Measurements from ENCODE around the gene SLC2A5.
"Not testable (repeated sequence)": the region's sequence is repeated elsewhere in the genome, so short reads cannot be mapped to it uniquely, and the experiment has no call there.

The SLC2A5 gene

DNA sequence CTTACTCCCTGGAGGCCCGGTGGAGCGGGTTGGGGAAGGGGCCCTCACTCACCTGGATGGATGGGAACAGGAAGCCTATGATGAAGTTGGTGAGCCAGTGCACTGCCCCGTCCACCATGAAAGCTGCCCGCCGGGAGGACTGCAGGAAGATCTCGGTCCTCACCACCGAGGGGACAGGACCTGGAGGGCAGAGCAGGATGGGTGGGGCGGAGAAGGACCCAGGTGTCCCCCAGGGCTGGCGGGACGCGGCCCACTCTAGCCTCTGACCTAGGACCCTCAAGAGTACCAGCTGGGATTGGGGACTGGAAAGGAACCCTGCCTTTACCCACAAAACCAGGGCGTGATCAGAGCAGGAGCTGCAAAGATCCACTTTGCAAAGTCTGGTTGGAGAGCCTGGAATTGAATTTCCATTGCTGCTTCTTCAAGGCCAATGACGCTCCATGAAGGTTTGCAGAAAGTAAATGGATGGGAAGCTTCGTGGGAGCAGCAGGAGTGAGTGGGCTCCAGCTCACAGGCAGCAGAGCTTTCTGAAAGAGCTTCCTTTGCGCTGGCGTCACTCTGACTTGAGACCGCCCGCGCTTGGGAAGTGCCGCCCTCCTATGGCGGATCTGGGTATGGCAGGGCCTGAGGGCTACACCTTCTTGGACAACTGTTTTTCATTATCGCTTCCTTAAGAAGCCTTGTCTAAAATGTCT lies 64.6 kb downstream of the SLC2A5 start:
- DNase-seq (ENCODE audit: low read depth): no peak

DNA sequence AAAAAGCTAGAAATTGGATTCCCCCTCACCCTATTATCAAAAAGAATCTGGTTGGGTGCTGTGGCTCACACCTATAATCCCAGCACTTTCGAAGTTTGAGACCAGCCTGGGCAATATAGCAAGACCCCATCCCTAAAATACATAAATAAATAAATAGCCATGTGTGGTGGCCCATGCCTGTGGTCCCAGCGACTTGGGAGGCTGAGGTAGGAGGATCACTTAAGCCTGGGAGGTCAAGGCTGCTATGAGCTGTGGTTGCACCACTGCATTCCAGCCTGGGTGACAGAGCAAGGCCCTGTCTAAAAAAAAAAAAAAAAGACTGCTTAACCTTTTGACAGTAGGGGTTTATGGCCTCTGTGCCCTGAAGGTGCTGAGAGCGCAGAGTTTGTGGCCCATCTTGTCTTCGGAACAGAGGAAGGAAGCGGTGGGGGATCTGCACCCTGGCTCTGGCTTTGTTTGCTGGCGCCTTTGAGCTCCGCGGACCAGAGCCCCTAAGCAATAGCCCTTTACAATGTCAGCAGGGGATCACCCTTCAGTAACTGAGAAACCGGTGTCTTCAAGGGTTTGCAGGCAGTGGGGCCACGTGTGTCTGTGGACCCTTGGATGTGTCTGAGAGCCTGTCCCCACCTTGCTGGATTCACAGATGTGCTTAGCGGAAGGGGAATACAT lies 65.3 kb downstream of the SLC2A5 start:
- no peak for DNase-seq (ENCODE audit: low read depth)

DNA sequence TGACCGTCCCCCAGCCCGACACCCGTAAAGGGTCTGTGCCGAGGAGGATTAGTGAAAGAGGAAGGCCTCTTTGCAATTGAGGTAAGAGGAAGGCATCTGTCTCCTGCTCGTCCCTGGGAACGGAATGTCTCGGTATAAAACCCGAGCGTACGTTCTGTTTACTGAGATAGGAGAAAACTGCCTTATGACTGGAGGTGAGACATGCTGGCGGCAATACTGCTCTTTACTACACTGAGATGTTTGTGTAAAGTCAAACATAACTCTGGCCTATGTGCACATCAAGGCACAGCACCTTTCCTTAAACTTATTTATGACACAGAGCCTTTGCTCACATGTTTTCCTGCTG lies 67.2 kb downstream of the SLC2A5 start:
- DNase-seq (ENCODE audit: low read depth): not testable (repeated sequence)

DNA sequence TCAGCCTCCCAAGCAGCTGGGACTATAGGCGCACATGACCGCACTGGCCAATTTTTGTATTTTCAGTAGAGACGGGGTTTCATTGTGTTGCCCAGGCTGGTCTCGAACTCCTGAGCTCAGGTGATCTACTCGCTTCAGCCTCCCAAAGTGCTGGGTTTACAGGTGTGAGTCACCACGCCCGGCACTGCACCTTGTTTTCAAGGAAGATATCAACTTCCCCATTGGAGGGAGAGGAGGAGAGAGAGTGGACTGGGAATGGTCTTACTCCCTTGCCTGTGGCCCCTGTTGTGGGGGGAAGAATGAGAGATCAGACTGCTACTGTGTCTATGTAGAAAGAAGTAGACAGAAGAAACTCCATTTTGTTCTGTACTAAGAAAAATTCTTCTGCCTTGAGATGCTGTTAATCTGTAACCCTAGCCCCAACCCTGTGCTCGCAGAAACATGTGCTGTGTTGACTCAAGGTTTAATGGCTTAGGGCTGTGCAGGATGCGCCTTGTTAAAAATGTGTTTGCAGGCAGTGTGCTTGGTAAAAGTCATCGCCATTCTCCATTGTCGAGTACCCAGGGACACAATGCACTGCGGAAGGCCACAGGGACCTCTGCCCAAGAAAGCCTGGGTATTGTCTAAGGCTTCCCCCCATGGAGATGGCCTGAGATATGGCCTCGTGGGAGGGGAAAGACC lies 67.8 kb downstream of the SLC2A5 start:
- not testable (repeated sequence) for DNase-seq (ENCODE audit: low read depth)

- DNase-seq (ENCODE audit: low read depth): not testable (repeated sequence)
Observed at GRCh38 chr1:8993962-8994675, 75.3 kb downstream of the SLC2A5 start.

DNA sequence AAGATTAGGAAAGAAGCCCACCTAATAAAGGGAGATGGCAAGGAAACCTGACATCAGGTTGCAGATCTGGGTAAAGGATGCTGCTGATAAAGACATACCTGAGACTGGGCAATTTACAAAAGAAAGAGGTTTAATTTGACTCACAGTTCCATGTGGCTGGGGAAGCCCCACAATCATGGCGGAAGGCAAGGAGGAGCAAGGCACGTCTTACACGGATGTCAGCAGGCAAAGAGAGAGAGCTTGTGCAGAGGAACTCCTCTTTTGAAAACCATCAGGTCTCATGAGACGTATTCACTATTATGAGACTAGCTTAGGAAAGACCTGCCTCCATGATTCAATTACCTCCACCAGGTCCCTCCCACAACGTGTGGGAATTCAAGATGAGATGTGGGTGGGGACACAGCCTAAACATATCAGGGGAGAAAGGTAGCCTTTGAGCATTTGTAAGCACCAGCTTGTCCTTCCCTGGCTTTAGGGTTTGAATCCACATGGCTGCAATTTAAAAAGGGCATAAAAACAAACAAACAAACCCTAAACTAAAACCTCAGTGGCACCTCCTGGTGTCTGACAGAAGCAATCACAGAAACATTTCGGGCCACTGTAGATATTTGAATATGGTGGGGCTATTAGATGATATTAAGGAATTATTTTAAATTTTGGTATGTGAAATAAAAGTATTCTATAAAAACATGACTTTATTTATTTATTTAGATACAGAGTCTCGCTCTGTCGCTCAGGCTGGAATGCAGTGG lies 76.3 kb downstream of the SLC2A5 start:
- no peak for DNase-seq (ENCODE audit: low read depth)

GRCh38 chr1:8989821-8990220 lies 79.6 kb downstream of the SLC2A5 start:
- DNase-seq (ENCODE audit: low read depth): no peak

GRCh38 chr1:8989061-8989460 lies 80.4 kb downstream of the SLC2A5 start:
- no peak for DNase-seq (ENCODE audit: low read depth)

DNA sequence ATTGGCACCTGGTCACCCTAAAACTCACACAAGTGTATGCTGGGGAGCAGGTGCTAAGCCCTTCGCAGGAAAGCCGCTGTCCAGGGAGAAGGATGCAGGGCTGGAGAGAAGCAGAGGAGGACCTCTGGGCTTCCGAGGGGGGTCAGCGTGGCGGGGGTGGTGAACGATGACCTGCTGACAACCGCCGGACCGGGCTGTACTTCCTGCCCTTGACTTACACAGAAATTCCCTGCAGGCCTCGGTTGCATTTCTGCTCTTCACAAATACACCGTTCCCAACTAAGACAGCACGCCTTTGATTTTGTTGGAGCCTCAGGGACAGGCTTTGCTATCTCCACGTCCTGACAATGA lies 80.8 kb downstream of the SLC2A5 start:
- DNase-seq (ENCODE audit: low read depth): no peak

DNA sequence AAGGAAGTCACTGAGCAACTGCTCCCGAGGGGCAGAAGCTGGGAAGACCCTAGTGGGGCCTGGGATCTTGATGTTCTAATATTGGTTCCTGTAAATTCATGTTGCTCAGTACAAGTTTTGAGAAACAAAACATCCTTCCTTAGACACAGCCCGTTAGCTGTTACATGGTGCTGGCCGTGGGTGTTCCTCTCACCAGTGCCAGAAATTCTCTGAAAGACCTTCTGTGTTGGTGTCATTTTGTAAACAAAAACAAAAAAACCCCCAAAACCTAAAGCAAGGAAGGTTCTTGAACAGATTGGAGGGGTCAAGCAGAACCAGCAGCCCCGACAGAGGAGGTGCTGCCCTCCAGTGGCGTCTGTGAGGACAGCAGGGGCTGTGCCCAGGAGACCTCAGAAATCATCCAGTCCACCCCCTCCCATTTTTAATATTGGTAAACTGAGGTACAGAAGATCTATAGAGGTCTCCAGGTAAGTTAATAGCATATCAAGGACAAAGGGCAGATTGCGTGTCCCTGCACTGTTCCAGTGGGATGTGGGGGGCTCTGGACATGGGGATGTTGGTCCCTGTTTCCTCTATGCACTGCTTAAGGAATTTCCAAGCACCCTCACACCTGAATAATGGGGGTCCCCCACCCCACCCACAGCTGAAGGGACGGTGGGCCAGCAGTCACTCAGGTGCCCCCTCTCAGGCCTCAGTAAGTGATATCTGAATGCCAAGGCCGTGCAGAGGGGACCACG lies 81.4 kb downstream of the SLC2A5 start:
- DNase-seq (ENCODE audit: low read depth): peak; percentile 10

- DNase-seq (ENCODE audit: low read depth): no peak
Observed at GRCh38 chr1:8986814-8987190, 82.6 kb downstream of the SLC2A5 start.

GRCh38 chr1:8985915-8986813 lies 83.3 kb downstream of the SLC2A5 start:
- DNase-seq (ENCODE audit: low read depth): peak; percentile 96
